Measurements from ENCODE around the gene EYA2.
"Not testable (repeated sequence)": the region's sequence is repeated elsewhere in the genome, so short reads cannot be mapped to it uniquely, and the experiment has no call there.

Gene EYA2

DNA sequence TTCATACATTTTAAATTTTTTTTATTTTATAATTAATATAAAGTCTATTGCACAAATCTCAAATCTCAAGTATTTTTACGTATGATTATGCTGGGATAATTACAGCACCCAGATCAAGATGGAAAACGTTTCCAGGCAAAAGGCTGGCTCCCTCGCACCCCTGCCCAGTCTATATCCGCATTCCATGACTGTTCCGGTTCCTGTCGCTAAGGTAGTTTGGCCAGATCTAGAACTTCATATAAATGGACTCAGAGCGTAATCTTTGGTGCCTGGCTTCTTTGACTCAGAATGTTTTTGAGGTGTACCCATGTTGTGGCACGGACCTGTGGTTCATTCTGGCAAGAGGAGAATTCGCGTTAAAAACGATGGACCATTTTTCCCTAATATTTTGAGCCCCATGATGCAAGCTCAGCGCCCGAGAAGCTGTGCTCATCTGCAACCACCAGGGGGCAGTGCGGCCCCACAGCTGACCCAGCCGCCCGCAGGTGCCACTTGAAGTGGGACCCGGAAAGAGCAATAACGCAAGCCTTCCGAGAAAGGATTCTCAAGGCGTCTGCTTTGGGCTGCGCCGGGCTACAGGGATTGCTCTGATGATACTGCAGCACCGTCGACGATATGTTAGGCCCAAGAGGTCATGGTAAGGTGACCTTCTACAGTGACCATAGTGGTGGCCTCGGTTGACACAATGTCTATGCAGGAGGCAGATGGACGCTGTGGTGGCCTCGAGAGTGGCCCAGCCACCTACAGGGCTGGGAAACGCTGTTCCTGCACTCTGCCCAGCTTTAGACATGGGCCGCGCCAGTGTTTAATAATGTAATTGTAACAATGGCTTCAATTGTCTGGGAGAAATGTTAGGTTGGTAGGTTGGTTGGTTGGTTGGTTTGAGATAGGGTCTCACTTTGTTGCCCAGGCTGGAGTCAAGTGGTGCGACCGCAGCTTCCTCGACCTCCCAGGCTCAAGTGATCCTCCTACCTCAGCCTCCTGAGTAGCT, 301.7 kb downstream of the EYA2 start:
- TF ChIP-seq, protein P1, sequence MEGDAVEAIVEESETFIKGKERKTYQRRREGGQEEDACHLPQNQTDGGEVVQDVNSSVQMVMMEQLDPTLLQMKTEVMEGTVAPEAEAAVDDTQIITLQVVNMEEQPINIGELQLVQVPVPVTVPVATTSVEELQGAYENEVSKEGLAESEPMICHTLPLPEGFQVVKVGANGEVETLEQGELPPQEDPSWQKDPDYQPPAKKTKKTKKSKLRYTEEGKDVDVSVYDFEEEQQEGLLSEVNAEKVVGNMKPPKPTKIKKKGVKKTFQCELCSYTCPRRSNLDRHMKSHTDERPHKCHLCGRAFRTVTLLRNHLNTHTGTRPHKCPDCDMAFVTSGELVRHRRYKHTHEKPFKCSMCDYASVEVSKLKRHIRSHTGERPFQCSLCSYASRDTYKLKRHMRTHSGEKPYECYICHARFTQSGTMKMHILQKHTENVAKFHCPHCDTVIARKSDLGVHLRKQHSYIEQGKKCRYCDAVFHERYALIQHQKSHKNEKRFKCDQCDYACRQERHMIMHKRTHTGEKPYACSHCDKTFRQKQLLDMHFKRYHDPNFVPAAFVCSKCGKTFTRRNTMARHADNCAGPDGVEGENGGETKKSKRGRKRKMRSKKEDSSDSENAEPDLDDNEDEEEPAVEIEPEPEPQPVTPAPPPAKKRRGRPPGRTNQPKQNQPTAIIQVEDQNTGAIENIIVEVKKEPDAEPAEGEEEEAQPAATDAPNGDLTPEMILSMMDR (IDR thresholded peaks at IDR 0.05; ENCODE audit: low read depth, low read length): peak; percentile 95
- no peak for DNase-seq (ENCODE audit: extremely low read depth, low read depth)

DNA sequence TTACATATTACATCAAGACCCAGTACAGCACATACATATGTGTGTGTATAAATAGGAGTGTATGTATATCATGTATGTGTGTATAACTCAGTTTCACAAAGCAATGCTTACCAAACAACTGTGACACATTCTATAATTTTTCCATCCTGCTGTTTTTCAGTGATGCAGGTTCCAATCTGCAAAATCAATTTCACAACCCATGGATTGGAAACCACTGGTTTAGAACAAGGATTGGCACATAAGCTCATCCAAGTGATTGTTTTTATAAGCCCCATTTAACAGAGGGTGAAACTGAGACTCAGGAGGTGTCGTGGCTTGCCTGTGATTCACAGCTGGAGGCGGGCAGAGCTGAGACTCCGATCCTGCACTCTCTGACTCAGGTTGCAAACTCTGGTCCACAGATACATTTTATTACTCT, 303.6 kb downstream of the EYA2 start:
- TF ChIP-seq, protein P1 (IDR thresholded peaks at IDR 0.05; ENCODE audit: low read depth, low read length): no peak; the same call in 1 of the 2 replicates

DNA sequence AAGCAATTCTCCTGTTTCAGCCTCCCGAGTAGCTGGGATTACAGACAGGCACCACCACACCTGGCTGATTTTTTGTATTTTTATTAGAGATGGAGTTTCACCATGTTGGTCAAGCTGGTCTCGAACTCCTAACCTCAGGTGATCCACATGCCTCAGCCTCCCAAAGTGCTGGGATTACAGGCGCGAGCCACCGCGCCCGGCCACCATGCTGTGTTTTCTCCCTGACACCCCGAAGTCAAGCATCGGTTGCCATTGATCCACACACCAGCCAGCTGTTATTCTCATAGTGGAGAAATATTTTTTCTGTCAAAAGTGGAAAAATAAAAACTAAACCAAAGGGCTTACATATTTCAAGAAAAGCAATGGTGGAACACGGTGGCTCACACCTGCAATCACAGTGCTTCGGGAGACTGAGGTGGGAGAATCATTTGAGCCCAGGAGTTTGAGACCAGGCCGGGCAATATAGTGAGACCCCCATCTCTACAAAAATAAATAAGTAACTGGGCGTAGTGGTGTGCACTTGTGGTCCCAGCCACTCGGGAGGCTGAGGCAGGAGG, 304.4 kb downstream of the EYA2 start:
- TF ChIP-seq, protein P1 (IDR thresholded peaks at IDR 0.05; ENCODE audit: low read depth, low read length): no peak
- no peak for DNase-seq (ENCODE audit: extremely low read depth, low read depth)

More for the DNA sequence above, 303.6 kb downstream of the EYA2 start:
- no peak for DNase-seq (ENCODE audit: extremely low read depth, low read depth)

DNA sequence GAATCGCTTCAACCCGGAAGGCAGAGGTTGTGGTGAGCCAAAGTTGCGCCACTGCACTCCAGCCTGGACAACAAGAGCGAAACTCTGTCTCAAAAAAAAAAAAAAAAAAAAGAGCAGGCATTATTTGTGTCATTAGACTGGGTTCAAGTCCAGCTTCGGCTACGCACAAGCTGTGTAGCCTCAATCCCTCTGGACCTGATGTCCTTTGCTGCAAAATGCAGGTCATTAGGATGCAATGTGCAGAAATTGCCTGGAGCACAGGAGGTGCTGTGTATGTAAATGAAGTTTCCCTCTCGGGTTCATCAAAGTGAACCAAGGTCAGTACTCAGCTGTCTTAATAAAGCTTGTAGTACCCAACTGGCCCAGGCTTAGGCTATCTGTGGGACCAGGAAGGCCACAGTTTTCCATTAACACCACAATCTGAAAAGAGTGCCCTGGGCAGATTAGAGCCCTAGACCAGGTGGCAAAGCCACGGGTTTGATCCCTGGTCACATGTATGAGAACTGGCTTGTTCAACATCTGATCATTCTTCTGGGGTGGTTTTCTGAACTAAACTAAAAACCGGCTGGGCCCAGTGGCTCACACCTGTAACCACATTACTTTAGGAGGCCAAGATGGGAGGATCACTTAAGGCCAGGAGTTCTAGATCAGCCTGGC, 306.6 kb downstream of the EYA2 start:
- TF ChIP-seq, protein P1 (IDR thresholded peaks at IDR 0.05; ENCODE audit: low read depth, low read length): no peak
- no peak for DNase-seq (ENCODE audit: extremely low read depth, low read depth)

DNA sequence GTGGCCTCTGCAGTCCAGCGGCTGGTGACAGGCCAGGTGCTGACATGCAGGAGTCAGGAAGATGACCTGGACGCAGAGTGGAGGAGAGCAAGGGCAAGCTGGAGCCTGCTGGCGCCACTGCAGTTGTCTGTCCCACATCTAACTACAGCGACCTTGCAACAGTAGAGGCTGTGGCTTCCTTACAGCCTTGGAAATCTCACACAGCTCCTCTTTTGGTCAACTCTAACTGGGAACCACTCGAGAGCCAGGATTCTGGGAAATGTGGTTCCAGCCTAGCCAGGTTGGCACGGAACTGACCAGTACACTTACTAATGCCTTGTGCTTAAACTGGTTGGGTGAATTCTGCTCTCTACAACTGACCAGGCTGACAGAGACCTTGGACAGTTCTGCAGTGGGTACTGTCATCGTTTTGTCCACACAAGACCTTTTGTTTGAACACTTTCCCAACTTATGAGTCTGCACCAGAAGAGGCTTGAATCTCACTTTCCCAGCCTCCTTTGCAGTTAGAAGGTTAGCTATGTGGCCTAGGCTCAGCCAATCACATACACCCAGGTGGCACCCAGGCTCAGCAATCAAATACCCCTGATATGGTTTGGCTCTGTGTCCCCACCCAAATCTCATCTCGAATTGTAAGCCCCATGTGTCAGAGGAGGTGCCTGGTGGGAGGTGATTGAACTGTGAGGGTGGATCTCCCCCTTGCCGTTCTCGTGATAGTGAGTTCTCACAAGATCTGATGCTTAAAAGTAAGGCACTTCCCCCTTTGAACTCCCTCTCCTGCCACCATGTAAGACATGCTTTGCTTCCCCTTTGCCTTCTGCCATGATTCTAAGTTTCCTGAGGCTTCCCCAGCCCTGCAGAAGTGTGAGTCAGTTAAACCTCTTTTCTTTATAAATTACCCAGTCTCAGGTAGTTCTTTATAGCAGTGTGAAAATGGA, 308.4 kb downstream of the EYA2 start:
- no peak for DNase-seq (ENCODE audit: extremely low read depth, low read depth)
- TF ChIP-seq, protein P1 (IDR thresholded peaks at IDR 0.05; ENCODE audit: low read depth, low read length): no peak

DNA sequence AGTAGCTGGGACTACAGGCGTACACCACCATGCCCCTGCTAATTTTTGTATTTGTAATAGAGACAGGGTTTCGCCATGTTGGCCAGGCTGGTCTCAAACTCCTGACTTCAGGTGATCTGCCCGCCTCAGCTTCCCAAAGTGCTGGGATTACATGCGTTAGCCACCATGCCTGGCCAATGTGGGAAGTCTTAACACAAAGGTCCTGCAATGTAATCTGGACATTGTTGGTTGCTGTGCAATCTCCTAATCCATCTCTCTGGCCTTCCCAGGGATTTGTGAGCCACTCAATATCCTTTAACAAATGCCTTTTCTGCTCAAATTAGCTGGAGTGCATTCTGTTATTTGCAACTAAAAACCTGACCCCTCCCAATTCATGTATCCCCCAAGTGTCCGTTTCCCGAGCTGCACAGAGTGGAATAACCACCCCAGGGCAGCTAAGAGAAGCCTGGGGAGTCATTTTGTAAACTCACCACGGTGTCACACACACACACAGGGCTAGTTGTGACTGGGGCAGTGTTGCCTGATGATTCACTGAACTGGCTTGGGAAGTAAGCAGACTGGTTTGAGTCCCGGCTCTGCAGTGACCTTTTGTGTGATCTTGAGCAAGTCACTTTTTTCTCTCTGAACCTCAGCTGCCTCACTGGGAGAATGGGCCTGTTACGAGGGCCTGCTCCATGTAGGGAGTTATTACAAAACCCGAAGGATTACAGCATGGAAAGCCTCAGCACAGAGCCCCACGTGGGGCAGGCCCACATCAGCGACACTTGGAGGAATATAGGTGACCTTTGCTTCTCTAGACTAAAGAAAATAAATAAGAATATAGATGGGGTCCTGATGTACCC, 309.6 kb downstream of the EYA2 start:
- TF ChIP-seq, protein P1 (IDR thresholded peaks at IDR 0.05; ENCODE audit: low read depth, low read length): no peak
- no peak for DNase-seq (ENCODE audit: extremely low read depth, low read depth)

DNA sequence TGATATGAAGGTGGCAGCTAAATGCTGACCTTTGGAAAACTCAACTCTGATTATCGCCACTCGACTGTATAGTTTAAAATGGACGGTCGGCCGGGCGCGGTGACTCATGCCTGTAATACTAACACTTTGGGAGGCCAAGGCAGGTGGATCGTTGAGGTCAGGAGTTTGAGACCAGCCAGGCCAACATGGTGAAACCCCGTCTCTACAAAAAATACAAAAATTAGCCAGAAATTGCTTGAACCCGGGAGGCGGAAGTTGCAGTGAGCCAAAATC, 310.1 kb downstream of the EYA2 start:
- DNase-seq (ENCODE audit: extremely low read depth, low read depth): not testable (repeated sequence)

Measured in AG09319 (cell line).